GM20000 (cell line): ENCODE data around the gene RAB11FIP4.
A peak's percentile ranks its signal among the peaks of the same experiment; 100 is the strongest.

ENCODE experiments used
- DNase-seq: peaks from one replicate; pipeline ENCODE4 v3.0.0; 2012; ENCODE audit warnings: low spot score
- CTCF ChIP-seq: IDR thresholded peaks from 2 replicates; pipeline ENCODE4 v1.5.1; 2012; ENCODE audit warnings: mild to moderate bottlenecking, control low read depth; ENCODE audit errors: extremely low read depth, missing control alignments

RAB11FIP4 gene

GRCh38 chr17:31392856-31393748 lies 1.6 kb downstream of the RAB11FIP4 start:
- DNase-seq = no peak
- no peak for TF ChIP-seq CTCF

DNA sequence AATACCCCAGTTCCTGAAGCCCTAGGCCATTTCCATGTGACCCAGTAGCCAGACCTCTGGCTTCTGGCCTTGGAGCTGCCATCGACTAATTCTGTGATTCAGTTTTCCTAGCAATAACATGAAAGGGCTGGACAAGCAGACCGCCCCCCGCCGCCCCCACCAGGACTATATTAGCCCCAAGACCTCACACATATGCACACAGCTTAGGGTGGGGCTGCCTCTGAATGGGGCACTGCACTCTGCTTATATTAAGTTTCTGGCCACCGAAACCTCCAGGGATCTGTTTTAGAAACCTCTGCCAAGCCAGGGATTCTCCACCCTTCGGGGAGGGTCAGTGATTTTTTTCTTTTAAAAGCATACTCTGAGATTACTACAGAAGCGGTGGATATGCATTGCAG lies 2.3 kb downstream of the RAB11FIP4 start:
- no peak for TF ChIP-seq CTCF
- DNase-seq = no peak

DNA sequence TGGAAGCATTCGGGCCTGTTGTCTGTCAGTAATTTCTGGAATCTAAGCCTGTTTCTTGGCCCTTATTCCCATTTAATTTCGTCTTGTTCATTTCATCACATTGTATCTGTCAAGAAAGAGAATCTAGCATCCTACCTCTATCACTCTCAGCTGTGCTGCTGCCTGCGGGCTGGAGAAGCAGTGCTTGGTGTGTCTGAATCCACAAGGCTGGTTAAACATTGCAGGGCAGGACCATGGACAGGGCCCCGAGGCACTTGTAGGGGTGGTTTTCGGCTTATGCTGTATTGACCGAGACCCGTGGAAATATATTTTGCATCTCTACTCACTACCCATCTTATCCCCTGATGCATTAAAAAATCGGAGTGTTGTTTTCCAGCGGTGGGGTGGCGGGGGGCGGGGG lies 3.1 kb downstream of the RAB11FIP4 start:
- peak; percentile 72 for DNase-seq
- no peak for TF ChIP-seq CTCF

GRCh38 chr17:31397256-31397939 lies 5.9 kb downstream of the RAB11FIP4 start:
- TF ChIP-seq CTCF = no peak
- no peak for DNase-seq

- no peak for TF ChIP-seq CTCF
Measured at GRCh38 chr17:31398381-31399311, 7.2 kb downstream of the RAB11FIP4 start.

GRCh38 chr17:31400481-31400950 lies 9.0 kb downstream of the RAB11FIP4 start:
- DNase-seq = no peak
- TF ChIP-seq CTCF = no peak

More at GRCh38 chr17:31398381-31399311, 7.2 kb downstream of the RAB11FIP4 start:
- DNase-seq = no peak
